ENCODE data around the gene LCN15. TPM values are rescaled to one million over a fixed set of nuclear protein-coding genes. Genes with fewer than 3 reads are reported as not detected.

Gene LCN15
- total and polyA plus RNA-seq, 2 of the 13 experiments (the other 11 are each of a cell fraction or from before 2014, with no cell fraction given): 1.3 to 53.7 TPM

DNA sequence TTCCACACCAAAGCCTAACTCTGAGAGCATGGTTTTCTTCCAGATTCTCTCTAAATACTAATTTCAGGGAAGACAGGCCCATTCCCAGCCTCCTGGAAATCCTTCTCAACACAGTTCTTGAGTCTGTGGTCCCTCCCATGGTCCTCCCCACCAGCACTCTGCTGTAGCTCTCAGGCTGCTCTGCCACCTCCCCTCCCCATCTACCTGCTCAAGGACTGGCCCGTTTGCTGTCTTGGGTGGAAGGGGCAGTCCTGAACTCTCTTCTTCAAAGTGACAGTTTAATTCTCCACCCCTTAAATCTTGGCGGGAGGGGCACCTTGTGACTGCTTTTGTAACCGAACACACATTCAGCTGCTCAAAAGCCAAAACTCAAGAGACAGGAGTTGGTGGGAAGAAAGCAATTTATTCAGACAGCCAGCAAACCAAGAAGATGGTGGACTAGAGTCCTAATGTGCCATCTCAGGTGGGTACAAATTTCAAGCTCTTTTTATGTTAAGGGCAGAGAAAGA lies 7.6 kb upstream of the LCN15 start:
- FAIRE-seq (no peak), ATAC-seq (no peak), DNase-seq (ENCODE audit: low spot score) (no peak)
- Histone ChIP-seq H3K27me3 (ENCODE audit: control insufficient read depth in 1 of 2, insufficient read depth in 2 of 2, low read length in 2 of 2) (0 out of 5 replicates have a peak, but pooled peaks cover 0 to 4% of the 10 kb centered on the region in 2 experiments), H3K79me2 (ENCODE audit: insufficient read depth, low read length) (no peaks in the 10 kb centered on the region), H3K36me3 (replicated peaks in 1 of 2; ENCODE audit: control insufficient read depth in 1 of 2, insufficient read depth in 2 of 2, low read length in 2 of 2) (no peaks in the 10 kb centered on the region), H3K4me2 (ENCODE audit: low read depth, low read length) (no peak overlapping the region), H3K4me1 (ENCODE audit: insufficient read depth, low read length) (peaks cover 24% of the 10 kb centered on the region), H3K4me3 (replicated peaks in 1 of 3; ENCODE audit: insufficient read depth in 1 of 3, low read depth in 2 of 3, low read length in 3 of 3) (no peak overlapping the region), H2AFZ (ENCODE audit: low read length) (no peak overlapping the region), H3K9ac (ENCODE audit: insufficient read depth, low read depth, low read length) (no peak overlapping the region), H3K27ac (ENCODE audit: extremely low read length, insufficient read depth, low read length) (no peak overlapping the region), H4K20me1 (ENCODE audit: insufficient read depth, low read length) (no peaks in the 10 kb centered on the region), H3K9me3 (ENCODE audit: low read length) (peaks cover 6% of the 10 kb centered on the region; the same call in 1 of the 2 replicates)
- in situ Hi-C loops (cut with HindIII; ENCODE audit: extremely low pct_ligation_motif_present, low pct_unique_long_range_greater_than_20kb): loop anchor here (10.0 kb wide), 1 partner anchor 273 kb away; the partner anchor contains the start of gene NPDC1
- BruUV-seq (replicated peaks): no TSS peak
- ChIA-PET POLR2A (no interaction called here), CTCF (ENCODE audit: low intra/inter-chr PET ratio, low total read pairs) (no interaction called here)
- intact Hi-C loops (cut with micrococcal nuclease; ENCODE audit: unreplicated experiment): no loop called here
- TF ChIP-seq, protein P1, sequence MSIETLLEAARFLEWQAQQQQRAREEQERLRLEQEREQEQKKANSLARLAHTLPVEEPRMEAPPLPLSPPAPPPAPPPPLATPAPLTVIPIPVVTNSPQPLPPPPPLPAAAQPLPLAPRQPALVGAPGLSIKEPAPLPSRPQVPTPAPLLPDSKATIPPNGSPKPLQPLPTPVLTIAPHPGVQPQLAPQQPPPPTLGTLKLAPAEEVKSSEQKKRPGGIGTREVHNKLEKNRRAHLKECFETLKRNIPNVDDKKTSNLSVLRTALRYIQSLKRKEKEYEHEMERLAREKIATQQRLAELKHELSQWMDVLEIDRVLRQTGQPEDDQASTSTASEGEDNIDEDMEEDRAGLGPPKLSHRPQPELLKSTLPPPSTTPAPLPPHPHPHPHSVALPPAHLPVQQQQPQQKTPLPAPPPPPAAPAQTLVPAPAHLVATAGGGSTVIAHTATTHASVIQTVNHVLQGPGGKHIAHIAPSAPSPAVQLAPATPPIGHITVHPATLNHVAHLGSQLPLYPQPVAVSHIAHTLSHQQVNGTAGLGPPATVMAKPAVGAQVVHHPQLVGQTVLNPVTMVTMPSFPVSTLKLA (IDR thresholded peaks at IDR 0.05): no peak
- TF ChIP-seq, protein P2, sequence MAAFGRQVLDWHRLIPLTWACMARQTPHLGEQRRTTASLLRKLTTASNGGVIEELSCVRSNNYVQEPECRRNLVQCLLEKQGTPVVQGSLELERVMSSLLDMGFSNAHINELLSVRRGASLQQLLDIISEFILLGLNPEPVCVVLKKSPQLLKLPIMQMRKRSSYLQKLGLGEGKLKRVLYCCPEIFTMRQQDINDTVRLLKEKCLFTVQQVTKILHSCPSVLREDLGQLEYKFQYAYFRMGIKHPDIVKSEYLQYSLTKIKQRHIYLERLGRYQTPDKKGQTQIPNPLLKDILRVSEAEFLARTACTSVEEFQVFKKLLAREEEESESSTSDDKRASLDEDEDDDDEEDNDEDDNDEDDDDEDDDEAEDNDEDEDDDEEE (CRISPR knock-in tag; IDR thresholded peaks at IDR 0.05): no peak
- TF ChIP-seq MLXIP (CRISPR knock-in tag; IDR thresholded peaks at IDR 0.05; ENCODE audit: borderline replicate concordance) (no peak), ZNF772 (CRISPR knock-in tag; IDR thresholded peaks at IDR 0.05) (no peak), KAT7 (CRISPR knock-in tag; IDR thresholded peaks at IDR 0.05; ENCODE audit: borderline replicate concordance) (no peak), RAD51 (IDR thresholded peaks at IDR 0.05; ENCODE audit: borderline replicate concordance) (no peak), ATF5 (CRISPR knock-in tag; IDR thresholded peaks at IDR 0.05; ENCODE audit: low read depth) (no peak), TCF12 (IDR thresholded peaks at IDR 0.05) (no peak), TCF12 (CRISPR knock-in tag; IDR thresholded peaks at IDR 0.05) (no peak), ZNF7 (CRISPR knock-in tag; IDR thresholded peaks at IDR 0.05) (no peak), GTF3A (CRISPR knock-in tag; conservative IDR thresholded peaks at IDR 0.05) (no peak), ZNF3 (CRISPR knock-in tag; IDR thresholded peaks at IDR 0.05) (no peak), BCLAF1 (IDR thresholded peaks at IDR 0.05) (no peak)
- 47% methylated on average over 3 of the region's 3 CpGs for WGBS (ENCODE audit: low lambda C conversion rate)
